GM18517 (cell line): ENCODE data around the gene CERS2.
A peak's percentile ranks its signal among the peaks of the same experiment; 100 is the strongest.

Experiments used
- ATAC-seq: cut with Tn5 transposase; IDR thresholded peaks from one replicate; pipeline ENCODE4 v1.9.1; 2021; ENCODE audit warnings: mild to moderate bottlenecking, moderate library complexity; ENCODE audit not compliant: unreplicated experiment

The CERS2 gene, protein sequence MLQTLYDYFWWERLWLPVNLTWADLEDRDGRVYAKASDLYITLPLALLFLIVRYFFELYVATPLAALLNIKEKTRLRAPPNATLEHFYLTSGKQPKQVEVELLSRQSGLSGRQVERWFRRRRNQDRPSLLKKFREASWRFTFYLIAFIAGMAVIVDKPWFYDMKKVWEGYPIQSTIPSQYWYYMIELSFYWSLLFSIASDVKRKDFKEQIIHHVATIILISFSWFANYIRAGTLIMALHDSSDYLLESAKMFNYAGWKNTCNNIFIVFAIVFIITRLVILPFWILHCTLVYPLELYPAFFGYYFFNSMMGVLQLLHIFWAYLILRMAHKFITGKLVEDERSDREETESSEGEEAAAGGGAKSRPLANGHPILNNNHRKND

DNA sequence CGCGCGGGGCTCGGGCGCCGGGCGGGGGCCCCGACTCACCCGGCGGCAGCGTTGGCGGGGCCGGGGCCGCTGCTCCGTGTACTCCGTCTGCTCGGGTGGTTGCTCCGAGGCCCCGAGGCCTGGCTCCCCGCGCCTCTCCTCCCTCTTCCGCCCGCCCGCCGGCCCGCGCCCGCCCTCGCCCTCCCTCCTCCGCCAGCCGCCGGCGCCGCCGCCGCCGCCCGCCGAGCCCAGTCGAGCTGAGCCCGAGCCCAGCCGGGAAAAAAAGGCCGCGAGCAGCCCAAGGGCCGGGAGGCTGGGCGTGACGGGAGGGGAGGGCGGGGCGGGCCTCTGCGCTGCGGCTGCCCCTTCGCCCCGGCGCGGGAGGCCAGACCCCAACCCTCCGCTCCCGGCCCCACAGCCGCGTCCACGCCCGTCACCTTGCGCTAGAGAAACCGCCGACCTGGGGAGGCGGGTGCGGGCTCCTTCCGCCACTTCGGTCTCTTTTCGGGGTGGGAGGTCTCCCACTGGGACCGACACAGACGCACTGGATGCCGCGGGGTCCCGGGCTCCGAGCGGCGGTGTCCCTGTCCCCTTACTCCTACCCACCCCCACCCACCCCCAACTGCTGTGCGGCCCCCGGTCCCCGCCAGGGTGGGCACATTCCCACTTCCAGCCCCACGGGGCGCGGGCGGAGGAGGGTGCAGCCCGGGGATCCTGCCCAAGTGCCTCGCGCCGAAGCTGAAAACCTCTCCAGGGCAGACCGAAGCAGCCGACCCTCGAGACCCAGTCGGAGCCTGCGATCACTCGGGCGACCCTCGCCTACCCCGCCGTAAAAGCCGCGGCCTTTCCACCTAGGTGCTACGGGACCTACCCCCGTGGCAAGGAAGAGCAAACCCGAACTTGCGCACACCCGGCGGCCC, at the start of gene CERS2:
CERS2 (minus strand) TSS at position 256 of the 899 bp plus-strand sequence. CDS start 5,745 bp downstream, outside the sequence.
- peak; percentile 41 for ATAC-seq

DNA sequence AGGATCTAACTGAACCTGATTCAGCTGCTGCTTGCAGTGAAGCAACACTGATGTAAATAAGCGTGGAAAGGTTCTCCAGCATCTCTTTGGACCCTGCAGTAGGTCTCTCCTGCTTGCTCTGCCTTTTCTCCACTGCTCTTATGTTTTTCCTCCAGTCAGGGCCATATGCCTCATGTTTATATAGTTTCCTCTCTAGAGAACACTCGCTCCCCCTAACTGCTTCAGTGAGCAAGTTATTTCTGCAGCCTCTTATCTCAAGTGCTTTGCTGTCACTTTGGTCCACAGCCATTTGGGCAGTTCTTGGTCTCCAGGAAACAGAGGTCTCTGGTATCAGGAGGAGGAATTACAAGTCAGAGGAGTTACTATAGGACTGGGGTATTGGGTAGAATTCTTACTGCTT, 38.9 kb upstream of the CERS2 start:
- ATAC-seq, result no peak

DNA sequence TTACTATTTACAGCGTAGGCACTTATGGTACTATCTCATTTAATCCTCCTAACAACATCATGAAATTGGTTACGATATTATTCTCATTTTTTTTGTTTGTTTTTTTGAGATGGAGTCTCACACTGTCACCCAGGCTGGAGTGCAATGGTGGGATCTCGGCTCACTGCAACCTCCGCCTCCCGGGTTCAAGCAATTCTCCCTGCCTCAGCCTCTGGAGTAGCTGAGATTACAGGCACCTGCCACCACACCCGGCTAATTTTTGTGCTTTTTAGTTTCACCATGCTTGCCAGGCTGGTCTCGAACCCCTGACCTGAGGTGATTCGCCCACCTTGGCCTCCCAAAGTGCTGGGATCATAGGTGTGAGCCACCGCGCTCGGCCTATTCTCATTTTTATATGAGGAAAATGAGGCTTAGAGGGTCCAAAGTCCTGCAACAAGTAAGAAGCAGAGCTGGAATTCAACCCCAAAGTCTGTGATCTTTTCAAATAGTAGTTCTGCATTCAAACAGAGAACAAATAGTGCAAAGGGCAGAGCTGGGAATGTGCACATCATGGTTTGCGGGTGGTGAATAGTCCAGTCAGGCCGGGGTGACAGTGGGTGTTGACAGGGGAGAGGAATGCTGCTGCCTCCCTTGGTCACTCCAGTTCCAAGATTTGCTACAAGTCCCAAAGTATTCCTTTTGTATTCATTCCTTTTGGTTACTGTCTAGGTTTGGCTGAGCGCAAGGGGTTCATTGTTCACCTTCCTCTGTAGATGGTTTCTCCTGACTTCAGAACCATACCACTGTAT, 38.2 kb upstream of the CERS2 start:
- no peak for ATAC-seq

DNA sequence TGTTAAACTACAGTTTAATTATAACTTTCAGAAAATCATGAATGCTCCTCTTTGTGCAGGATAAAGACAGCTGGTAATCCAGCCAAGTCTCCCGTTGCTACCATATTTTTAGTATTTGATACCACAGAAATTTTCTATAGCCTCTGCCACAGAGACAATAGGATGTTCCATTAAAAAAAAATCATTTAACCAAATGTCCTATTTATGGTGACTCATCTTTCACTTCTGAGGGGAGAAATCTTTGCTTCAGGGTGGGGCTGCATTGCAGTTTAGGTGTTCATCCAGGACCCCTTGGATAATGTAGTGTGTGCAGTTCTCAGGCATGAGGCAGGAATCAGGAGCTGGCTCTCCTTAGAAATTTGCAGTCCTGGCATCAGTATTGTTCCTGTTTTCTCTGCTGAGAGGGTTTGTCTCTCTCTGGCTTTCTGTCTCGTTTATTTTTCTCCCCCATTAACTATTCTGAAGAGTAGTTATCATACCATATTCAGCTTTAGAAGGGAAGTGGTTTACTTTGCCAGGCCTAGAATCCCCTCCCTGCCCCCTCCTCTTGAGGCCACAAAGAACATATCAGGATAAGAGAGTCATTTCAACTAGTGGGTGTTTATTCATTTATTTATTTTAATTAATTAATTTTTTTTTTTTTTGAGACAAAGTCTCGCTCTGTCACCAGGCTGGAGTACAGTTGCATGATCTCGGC, 36.7 kb upstream of the CERS2 start:
- no peak for ATAC-seq

DNA sequence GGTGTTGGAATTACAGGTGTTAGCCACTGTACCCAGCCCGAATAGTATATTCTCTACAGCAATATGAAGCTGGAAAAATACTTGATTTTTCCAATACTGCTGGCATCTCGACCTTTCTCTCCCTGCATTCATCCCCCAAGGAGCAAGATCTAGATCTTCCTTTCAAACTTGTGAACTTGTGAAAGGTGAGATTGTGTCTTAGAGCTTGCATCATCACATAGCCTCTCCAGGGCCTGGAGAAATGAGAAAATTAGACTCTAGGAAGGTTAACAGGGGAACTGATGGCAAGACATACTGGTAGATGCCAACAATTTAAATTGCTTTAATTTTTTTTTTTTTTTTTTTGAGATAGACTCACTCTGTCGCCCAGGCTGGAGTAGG, 35.7 kb upstream of the CERS2 start:
- no peak for ATAC-seq

DNA sequence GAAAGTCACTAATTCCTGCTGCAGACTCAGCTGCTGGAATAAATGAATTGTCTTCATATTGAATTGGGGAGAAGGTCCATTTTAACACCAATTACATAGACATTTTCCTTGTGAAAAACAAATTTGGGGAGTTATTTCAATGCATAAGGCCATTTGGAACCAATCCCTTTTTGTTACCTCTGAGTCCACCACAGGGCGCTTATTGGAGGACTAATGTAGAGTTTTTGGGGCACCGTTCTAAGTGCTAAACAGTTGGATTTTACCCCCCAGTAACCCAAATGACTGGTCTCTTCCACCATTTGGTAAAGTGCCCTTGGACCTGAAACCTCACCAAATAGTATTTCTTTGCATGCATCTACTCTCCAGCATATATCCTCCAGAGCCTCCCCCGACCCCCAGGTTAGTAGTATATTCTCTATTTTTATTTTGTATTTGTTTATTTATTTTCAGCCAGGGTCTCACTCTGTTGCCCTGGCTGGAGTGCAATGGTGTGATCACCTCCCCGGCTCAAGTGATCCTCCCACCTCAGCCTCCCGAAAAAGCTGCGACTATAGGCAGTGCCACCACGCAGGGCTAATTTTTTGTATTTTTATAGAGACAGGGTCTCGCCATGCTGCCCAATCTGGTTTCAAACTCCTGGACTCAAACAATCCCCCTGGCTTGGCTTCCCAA, 35.2 kb upstream of the CERS2 start:
- no peak for ATAC-seq

DNA sequence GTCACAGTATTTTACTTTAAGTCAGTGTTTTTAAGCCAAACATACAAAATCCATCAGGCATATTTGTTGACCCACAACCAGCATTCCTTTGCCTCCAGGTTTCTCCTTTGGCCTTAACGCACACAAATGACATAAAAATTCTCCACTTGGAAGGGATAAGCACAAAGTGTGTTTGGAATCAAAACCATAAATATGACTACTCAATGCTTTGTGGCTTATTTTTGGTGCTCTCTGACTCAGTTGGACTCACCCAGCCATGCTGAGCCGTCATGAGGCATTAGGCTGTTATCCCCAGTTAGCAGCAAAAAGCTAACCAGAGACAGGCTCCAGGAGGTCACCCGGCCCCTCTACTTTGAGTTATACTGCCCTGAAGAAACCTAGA, 34.6 kb upstream of the CERS2 start:
- no peak for ATAC-seq

DNA sequence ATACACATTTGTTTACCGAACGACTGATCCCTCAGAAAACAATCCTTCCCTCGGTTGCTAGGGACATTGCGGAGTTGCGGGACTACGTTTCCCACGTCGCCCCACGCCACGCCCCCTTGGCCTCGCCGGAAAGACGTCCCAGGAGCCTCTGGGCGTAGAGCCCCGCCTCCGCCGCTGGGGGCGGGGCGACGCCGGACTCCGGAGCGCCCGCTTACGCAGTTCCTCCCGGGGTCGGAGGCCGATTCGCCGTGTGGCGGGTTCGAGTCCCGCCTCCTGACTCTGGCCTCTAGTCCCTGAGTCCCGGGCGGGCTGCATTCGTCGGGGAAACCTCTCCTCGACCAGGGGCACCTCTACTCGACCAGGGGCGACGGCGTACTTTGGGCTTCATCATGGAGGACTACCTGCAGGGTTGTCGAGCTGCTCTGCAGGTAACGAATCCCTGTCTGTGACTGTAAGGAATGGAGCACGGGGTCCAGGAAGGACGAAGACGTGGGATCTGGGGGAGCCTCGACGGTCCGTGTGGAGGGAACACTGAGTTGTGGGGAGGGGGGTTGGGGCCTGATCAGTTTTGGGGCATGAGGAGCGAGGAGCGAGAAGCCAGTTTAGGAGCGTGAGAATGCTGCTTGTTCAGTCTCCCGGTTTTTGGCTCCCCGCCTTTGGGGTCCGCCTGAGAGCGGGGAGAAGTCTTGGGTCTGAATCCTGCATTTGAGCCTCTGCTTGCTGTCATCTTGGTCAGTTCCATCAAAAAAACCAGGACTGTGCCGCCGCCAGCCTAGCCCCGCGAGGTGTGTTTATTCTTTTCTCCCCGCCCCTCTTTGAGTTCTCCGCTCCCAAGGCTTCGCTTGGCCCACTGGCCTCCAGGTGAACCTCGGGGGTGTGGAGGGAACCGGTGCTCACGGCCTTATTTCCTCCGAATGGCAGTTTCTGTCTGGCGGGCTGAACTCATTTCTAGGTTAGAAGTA, 33.9 kb upstream of the CERS2 start, which contains the start of gene PRUNE1:
PRUNE1 (plus strand) TSS at position 206 of the 962 bp plus-strand sequence; CDS start at position 390, 184 bp downstream.
- no peak for ATAC-seq

DNA sequence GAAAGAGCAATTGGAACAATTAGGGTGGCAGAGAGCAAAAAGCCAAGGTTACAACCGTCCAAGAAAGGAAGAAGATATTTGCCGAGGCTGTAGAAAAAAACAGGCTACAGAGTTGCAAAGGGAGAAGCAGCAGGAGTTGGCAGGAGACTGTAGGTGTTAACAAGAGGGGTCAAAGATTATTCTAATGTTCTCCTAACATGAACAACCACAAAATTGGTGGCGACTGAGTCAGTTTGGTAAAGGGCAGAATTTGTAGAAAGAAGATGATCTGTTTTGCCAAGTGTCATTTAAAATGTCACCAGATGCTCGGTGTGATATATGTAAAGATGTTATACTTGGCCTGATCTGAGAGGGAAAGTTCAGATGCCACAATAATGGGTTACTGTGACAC, 33.2 kb upstream of the CERS2 start:
- ATAC-seq, result no peak

DNA sequence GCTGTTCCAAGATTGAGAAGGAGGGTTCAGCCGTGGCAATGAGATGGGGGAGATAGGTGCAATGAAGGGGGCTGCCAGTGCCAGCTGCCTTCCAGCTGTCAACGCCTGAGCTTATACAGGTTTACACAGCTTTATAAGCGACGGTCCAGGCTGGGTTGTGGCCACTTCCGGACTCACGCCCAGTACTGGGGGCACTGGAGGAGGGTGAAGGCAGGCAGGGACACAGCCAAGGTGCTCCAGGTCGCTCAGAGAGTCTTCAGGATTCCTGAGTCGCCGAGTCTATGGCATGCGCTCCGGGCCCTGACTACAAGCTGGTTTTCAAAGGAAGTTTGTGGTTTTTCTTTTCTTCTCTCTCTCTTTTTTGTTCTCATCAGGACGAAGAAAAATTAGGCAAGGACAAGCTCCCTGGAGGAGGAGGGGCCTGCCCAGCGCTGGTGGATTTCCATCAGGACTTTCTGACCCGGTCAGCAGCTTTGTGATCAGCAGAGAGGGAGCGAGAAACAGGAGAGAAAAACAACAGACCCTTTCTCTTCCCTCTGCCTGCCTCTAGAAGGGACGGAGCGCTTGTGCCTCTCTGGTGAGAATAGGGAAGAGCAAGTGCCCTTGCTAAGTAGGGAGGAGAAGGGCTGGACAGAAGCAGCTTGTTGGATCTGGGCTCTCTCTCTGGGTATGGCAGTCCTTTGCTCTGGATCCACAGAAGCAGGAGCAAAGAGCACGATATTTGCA, 31.9 kb upstream of the CERS2 start, which contains the start of gene MINDY1:
MINDY1 (minus strand) TSS at position 576 of the 726 bp plus-strand sequence. CDS start 4,285 bp downstream, outside the sequence.
- no peak for ATAC-seq

DNA sequence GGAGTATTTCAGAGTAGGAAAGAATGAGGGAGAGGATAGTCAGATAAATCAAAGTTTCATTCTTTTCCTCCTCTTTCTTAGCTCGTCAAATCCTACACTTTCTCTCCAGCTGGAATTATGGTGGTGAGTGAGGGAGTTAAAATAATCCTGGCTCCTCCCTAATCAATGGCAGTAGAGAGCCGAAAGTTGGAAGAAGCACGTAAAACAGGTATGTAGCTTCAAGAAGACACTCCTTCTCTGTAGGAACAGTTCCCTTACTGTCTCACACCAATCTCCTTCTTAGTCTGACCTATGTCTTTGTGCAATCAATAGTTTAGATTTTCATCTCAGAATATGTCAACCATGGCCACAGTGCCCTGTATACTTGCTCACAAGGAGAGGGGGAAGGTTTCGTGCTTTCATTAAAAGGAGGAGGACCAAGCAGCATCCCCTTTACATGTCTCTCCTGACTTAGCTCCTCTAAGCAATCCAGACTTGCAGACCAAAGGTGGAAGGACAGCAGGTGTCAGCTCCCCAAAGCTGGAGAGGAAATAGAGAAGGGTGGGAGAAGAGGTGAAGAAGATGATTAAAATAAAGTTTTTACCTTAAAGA, 31.2 kb upstream of the CERS2 start:
- ATAC-seq, result no peak

DNA sequence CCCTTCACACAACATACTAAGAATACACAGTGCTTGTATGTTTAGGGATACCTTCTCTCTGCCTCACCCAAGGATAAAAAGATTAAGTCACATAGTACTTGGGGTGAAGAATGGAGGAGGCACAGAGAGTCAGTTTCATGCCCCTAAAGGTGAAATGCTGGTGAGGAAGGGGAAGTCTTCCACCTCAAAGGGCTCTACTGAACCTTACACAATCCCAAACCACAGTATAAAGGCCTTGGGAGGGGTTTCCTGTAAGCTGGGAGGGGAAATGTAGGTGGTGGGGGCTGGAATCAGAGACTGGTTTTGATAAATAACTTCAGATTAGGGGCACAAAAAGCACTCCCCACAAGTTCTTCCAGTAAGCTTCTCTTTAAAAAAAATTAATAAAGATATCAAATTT, 28.5 kb upstream of the CERS2 start:
- no peak for ATAC-seq

DNA sequence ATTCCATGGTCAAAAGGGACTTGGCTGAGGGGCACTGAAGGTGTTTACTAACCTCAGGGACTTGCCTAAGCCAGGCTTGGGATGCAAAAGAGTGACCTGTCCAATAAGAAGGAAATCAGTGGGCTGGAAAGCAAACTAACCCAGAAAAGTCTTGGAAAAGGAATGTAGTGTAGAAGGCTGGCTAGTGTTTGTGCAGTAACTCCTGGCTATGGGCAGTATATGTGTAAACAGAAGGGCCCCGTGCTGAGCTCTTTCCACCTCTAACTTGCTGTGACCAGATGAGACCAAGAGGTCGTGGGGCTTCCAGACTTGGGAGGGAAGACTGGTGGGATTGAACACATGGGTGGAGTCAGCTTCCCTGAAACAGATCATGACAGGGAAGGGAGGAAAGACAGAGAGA, 28.0 kb upstream of the CERS2 start:
- no peak for ATAC-seq

DNA sequence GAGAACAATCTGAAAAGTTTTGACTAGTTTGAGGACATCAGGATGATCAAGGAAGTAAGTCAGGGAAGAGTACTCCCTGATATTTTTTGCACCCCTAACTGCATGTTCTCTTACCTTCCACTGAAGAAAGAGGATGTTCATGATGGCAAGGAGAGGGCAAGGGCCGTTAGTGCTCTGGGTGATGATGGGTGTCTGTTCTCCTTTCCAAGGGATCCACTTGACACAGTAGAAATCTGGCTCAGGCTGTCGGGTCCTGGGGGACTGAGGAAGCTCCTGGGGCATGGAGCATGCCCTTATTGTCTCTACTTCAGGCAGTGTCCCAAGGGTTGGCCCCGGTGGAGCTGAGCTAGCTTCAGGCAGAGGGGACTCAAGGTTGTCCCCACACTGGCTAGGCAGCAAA, 27.4 kb upstream of the CERS2 start:
- ATAC-seq, result no peak

DNA sequence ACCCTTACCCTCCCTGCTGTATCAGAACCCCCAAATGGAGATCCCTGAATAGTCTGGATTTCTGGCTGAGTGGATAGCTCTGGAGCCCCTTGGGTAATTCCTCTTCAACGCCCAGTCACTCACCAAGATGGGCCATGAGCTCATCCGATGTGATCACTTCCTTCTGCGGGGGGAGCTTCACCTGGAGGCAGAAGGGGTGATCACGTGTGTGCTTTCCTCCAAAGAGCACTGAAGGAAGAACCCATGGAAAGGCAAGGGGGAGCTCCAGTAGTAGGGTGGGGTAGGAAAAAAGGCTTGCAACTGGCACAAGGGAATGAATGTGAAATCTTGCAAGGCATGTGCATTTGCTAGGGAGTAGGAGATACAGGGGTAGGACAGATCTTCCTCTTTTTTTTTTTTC, 27.0 kb upstream of the CERS2 start:
- ATAC-seq, result no peak

DNA sequence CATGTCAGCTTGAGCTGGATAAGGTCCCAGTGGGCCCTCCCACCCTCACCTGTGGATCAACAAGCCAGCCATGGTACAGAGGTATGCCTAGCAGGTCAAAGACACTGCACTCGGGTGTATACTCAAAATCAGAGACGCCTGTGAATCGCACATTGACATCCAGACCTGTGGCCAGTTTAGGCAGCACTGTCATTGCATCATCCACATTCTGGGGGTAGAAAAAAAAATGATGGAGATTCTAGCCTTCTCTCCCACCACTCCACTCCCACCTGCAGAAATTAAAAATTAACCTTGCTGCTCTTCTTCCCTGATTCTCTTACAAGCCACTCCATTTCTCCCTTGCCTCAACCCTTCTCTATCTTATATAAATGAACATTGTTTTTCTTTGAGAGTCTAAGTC, 25.8 kb upstream of the CERS2 start:
- ATAC-seq, result no peak

DNA sequence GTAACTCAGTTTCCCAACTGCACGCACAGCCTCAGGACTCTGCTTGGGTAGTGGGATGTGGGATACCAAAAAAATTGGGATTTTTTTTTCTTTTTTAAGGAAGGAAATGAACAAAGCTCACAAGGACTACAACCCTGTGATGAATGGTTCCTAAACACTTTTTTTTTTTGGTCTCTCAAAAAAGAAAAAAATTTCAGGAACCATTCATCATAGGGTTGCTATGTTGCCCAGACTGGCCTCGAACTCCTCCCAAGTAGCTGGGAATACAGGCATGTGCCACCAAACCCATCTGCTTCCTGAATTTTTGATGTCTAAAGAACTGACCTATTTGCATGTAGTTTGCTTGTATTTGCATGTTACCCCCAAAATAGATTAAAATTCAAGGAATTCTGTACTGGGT, 25.3 kb upstream of the CERS2 start:
- ATAC-seq, result no peak
